Osteoblast (primary cell): ENCODE measurements around the gene MORN4. TPM values are rescaled to one million over a fixed set of nuclear protein-coding genes. Genes with fewer than 3 reads are reported as not detected.

Source experiments
- DNase-seq: peaks from one replicate; pipeline ENCODE4 v3.0.0; 2011; ENCODE audit warnings: low spot score, mixed read lengths; ENCODE audit not compliant: insufficient read length; ENCODE audit errors: missing footprints
- H2AFZ ChIP-seq: 2 replicates; pipeline ENCODE4 v1.6.0; 2011; ENCODE audit warnings: mild to moderate bottlenecking, low read length
- H3K27ac ChIP-seq: 2 replicates; pipeline ENCODE4 v1.5.1; 2011; ENCODE audit warnings: mild to moderate bottlenecking, low read depth, low read length, moderate library complexity
- H3K27me3 ChIP-seq: 2 replicates; pipeline ENCODE4 v1.6.0; 2012; ENCODE audit warnings: mild to moderate bottlenecking, control low read depth, inconsistent platforms, low read length, moderate library complexity; ENCODE audit not compliant: insufficient read depth
- H3K36me3 ChIP-seq: 2 replicates; pipeline ENCODE4 v1.5.1; 2011; ENCODE audit warnings: mild to moderate bottlenecking, low read length, control low read depth, moderate library complexity; ENCODE audit not compliant: insufficient read depth
- H3K4me1 ChIP-seq: 2 replicates; pipeline ENCODE4 v1.5.1; 2011; ENCODE audit warnings: mild to moderate bottlenecking, low read length, control low read depth, moderate library complexity; ENCODE audit not compliant: insufficient read depth
- H3K4me2 ChIP-seq: 2 replicates; pipeline ENCODE4 v1.6.0; 2011; ENCODE audit warnings: mild to moderate bottlenecking, low read length; ENCODE audit not compliant: insufficient read depth
- H3K4me3 ChIP-seq: fragments of 200-600 bp; sonication (generic); 3 replicates; pipeline ENCODE4 v1.5.1; 2012; ENCODE audit warnings: mild to moderate bottlenecking, low read length, inconsistent platforms; ENCODE audit not compliant: insufficient read depth
- H3K79me2 ChIP-seq: 2 replicates; pipeline ENCODE4 v1.6.0; 2012; ENCODE audit warnings: mild to moderate bottlenecking, low read length, control low read depth, inconsistent platforms; ENCODE audit not compliant: insufficient read depth
- H3K9me3 ChIP-seq: 2 replicates; pipeline ENCODE4 v1.5.1; 2011; ENCODE audit warnings: low read depth, low read length, control low read depth
- H4K20me1 ChIP-seq: 2 replicates; pipeline ENCODE4 v1.6.0; 2012; ENCODE audit warnings: mild to moderate bottlenecking, low read length, control low read depth; ENCODE audit not compliant: insufficient read depth
- CTCF ChIP-seq: IDR thresholded peaks from 2 replicates; pipeline ENCODE4 v1.5.1; 2011; ENCODE audit warnings: mild to moderate bottlenecking, low read depth, low read length, moderate library complexity; ENCODE audit errors: extremely low read depth
- total RNA-seq: library from RNA; depleted of rRNA; stranded (reverse); fragments of >200 nt; gene quantifications from 2 replicates; pipeline ENCODE4 v1.2.3, GENCODE V29; 2012

MORN4 gene
- total RNA-seq, 1 donor = 4.0 TPM

GRCh38 chr10:97599272-97599619 lies 34.1 kb downstream of the MORN4 start:
- no peak for DNase-seq
- Histone ChIP-seq H4K20me1 (peaks cover 3% of the 10 kb centered on the region), H3K9me3 (no peaks in the 10 kb centered on the region), H2AFZ (no peak overlapping the region), H3K4me2 (no peak overlapping the region), H3K27me3 (no peaks in the 10 kb centered on the region), H3K36me3 (no peaks in the 10 kb centered on the region), H3K27ac (no peak overlapping the region), H3K4me1 (peaks cover 24% of the 10 kb centered on the region), H3K79me2 (no peaks in the 10 kb centered on the region), H3K4me3 (no peak overlapping the region)
- TF ChIP-seq CTCF = no peak

- Histone ChIP-seq H3K9me3 (no peaks in the 10 kb centered on the region), H2AFZ (no peak overlapping the region), H3K4me1 (peaks cover 26% of the 10 kb centered on the region), H3K4me2 (no peak overlapping the region), H3K27me3 (no peaks in the 10 kb centered on the region), H4K20me1 (peaks cover 3% of the 10 kb centered on the region), H3K27ac (no peak overlapping the region), H3K36me3 (no peaks in the 10 kb centered on the region), H3K4me3 (no peak overlapping the region), H3K79me2 (no peaks in the 10 kb centered on the region)
- no peak for DNase-seq
- TF ChIP-seq CTCF = no peak
Observed at GRCh38 chr10:97598407-97599271, 34.7 kb downstream of the MORN4 start.

- Histone ChIP-seq H3K4me2 (no peak overlapping the region), H3K9me3 (no peaks in the 10 kb centered on the region), H3K79me2 (no peaks in the 10 kb centered on the region), H3K36me3 (no peaks in the 10 kb centered on the region), H3K4me3 (no peak overlapping the region), H4K20me1 (peaks cover 3% of the 10 kb centered on the region), H2AFZ (no peak overlapping the region), H3K27ac (peak overlapping the region; percentile 94), H3K4me1 (peaks cover 30% of the 10 kb centered on the region), H3K27me3 (no peaks in the 10 kb centered on the region)
- DNase-seq = no peak
- TF ChIP-seq CTCF = no peak
Observed at GRCh38 chr10:97597778-97598177, 35.5 kb downstream of the MORN4 start.

- Histone ChIP-seq H3K79me2 (no peaks in the 10 kb centered on the region), H3K4me3 (peak overlapping the region; percentile 3)
Observed at GRCh38 chr10:97596101-97597082, 36.9 kb downstream of the MORN4 start.

More at GRCh38 chr10:97596101-97597082, 36.9 kb downstream of the MORN4 start:
- Histone ChIP-seq H4K20me1 (peaks cover 3% of the 10 kb centered on the region), H2AFZ (peak overlapping the region; percentile 53), H3K27me3 (no peaks in the 10 kb centered on the region), H3K27ac (peak overlapping the region; percentile 94), H3K4me2 (peak overlapping the region; percentile 71), H3K36me3 (no peaks in the 10 kb centered on the region), H3K9me3 (no peaks in the 10 kb centered on the region), H3K4me1 (peaks cover 30% of the 10 kb centered on the region)
- TF ChIP-seq CTCF = no peak
- DNase-seq = peak; percentile 89
